ENCODE data around the gene ORC5. TPM values are rescaled to one million over a fixed set of nuclear protein-coding genes. Genes with fewer than 3 reads are reported as not detected.

The ORC5 gene
- total RNA-seq, 1 donor from 2014 or later: 19.9 TPM

DNA sequence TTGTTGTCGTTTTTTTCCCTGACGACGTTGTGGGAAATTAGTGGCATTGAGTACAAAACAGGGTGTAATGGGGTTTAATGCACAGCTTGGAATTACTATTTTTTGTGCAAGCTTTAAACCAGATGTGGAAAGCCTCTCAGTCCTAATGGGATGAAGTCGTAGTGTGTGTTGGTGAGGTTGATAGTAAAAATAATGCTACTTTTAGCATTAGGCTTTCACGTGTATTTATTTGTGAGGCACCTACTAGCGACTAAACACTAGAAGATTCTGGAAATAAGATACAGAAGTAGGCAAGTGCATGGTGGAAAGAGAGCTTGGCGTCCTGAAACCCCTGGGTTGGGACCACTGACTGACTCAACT is 588 bp upstream of the ORC5 start:
- Histone ChIP-seq H3K4me3 (peak overlapping the region; percentile 82 to 84), H3K27me3 (no peaks in the 10 kb centered on the region), H3K9me3 (no peaks in the 10 kb centered on the region), H3K27ac (peak overlapping the region; percentile 67), H3K36me3 (peaks cover 0 to 4% of the 10 kb centered on the region in 2 donors), H3K4me1 (peaks cover 25% of the 10 kb centered on the region)
- DNase-seq (ENCODE audit: extremely low spot score in 2 of 2): no peak
- intact Hi-C loops (cut with DNase I): no loop called here
- TF ChIP-seq POLR2A (IDR thresholded peaks at IDR 0.05) (no peak), POLR2AphosphoS5 (IDR thresholded peaks at IDR 0.05; ENCODE audit: insufficient read depth in 1 of 2, low read depth in 1 of 2) (no peak)
- TF ChIP-seq, protein P1, sequence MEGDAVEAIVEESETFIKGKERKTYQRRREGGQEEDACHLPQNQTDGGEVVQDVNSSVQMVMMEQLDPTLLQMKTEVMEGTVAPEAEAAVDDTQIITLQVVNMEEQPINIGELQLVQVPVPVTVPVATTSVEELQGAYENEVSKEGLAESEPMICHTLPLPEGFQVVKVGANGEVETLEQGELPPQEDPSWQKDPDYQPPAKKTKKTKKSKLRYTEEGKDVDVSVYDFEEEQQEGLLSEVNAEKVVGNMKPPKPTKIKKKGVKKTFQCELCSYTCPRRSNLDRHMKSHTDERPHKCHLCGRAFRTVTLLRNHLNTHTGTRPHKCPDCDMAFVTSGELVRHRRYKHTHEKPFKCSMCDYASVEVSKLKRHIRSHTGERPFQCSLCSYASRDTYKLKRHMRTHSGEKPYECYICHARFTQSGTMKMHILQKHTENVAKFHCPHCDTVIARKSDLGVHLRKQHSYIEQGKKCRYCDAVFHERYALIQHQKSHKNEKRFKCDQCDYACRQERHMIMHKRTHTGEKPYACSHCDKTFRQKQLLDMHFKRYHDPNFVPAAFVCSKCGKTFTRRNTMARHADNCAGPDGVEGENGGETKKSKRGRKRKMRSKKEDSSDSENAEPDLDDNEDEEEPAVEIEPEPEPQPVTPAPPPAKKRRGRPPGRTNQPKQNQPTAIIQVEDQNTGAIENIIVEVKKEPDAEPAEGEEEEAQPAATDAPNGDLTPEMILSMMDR (IDR thresholded peaks at IDR 0.05): no peak

DNA sequence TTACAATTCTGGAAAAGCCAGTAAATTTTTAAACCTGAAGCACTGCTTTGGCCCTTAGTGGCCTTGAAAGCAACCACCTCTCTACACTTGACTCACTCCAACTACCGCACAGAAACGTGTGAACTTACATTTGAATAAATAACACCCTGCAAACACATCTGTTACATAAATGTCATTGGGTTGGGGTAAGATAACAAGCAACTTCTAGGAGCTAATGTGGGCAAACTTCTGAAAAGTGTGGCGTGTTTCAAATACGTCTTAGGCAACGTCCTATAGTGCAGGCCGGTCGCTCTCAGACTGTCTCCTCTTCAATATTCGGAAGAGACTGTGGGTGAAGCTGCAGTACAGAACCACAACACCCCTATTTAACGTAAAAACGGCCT is 474 bp downstream of the ORC5 start:
- peaks cover 25% of the 10 kb centered on the region for H3K4me1 ChIP-seq
- peak overlapping the region; percentile 67 for H3K27ac ChIP-seq
- TF ChIP-seq POLR2A (IDR thresholded peaks at IDR 0.05): no peak
- no peak for TF ChIP-seq POLR2AphosphoS5 (IDR thresholded peaks at IDR 0.05; ENCODE audit: insufficient read depth in 1 of 2, low read depth in 1 of 2)
- TF ChIP-seq, protein P1 (IDR thresholded peaks at IDR 0.05): no peak
- no peaks in the 10 kb centered on the region for H3K9me3 ChIP-seq
- no peaks in the 10 kb centered on the region for H3K27me3 ChIP-seq
- peaks cover 0 to 15% of the 10 kb centered on the region in 2 donors for H3K36me3 ChIP-seq
- intact Hi-C loops (cut with DNase I): no loop called here
- peak overlapping the region; percentile 82 to 84 for H3K4me3 ChIP-seq
- no peak for DNase-seq (ENCODE audit: extremely low spot score in 2 of 2)

DNA sequence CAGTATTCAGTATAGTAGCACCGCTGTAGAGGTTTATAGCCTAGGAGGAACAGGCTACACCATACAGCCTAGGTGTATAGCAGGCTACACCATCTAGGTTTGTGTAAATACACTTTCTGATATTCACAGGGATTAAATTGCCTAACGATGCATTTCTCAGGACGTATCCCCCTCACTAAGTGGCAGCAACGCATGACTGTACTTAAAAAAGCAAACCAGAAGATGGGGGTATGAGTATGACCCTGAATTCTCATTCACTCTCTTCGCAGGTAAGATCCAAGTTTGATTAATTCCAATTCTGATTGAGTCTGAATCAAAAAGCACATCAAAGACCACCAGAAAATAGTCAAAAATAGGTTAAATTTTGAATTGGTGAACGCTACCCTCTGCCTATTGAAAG is 972 bp downstream of the ORC5 start:
- DNase-seq (ENCODE audit: extremely low spot score in 2 of 2): no peak
- H3K27ac ChIP-seq: peak overlapping the region; percentile 67
- no peak for TF ChIP-seq POLR2A (IDR thresholded peaks at IDR 0.05)
- TF ChIP-seq, protein P1 (IDR thresholded peaks at IDR 0.05): no peak
- no peak for TF ChIP-seq POLR2AphosphoS5 (IDR thresholded peaks at IDR 0.05; ENCODE audit: insufficient read depth in 1 of 2, low read depth in 1 of 2)
- H3K4me1 ChIP-seq: peaks cover 25% of the 10 kb centered on the region
- intact Hi-C loops (cut with DNase I): no loop called here
- no peaks in the 10 kb centered on the region for H3K27me3 ChIP-seq
- H3K36me3 ChIP-seq: peaks cover 0 to 20% of the 10 kb centered on the region in 2 donors
- H3K4me3 ChIP-seq: peak overlapping the region; percentile 82 to 84
- H3K9me3 ChIP-seq: no peaks in the 10 kb centered on the region

DNA sequence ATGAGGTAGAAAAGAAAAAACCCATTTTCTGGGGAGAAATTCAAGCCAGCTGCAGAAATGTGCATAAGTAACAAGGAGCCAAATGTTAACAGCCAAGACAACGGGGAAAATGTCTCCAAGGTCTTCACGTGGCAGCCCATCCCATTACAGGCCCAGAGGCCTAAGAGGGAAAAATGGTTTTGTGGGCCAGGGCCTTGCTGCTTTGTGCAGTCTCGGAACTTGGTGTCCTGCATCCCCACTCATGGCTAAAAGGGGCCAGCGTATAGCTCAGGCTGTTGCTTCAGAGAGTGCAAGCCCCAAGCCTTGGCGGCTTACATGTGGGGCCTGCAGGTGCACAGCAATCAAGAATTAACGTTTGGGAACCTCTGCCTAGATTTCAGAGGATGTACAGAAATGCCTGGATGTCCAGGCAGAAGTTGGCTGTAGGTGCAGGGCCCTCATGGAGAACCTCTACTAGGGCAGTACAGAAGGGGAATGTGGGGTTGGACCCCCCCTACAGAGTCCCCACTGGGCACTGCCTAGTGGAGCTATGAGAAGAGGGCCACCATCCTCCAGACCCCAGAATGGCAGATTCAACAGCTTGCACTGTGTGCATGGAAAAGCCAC is 9.0 kb downstream of the ORC5 start:
- H3K27ac ChIP-seq: no peak overlapping the region
- peaks cover 0 to 60% of the 10 kb centered on the region in 2 donors for H3K36me3 ChIP-seq
- H3K9me3 ChIP-seq: no peaks in the 10 kb centered on the region
- H3K4me3 ChIP-seq: no peak overlapping the region
- no peaks in the 10 kb centered on the region for H3K27me3 ChIP-seq
- TF ChIP-seq, protein P1 (IDR thresholded peaks at IDR 0.05): no peak
- TF ChIP-seq POLR2AphosphoS5 (IDR thresholded peaks at IDR 0.05; ENCODE audit: insufficient read depth in 1 of 2, low read depth in 1 of 2) (no peak), POLR2A (IDR thresholded peaks at IDR 0.05) (no peak)
- no peaks in the 10 kb centered on the region for H3K4me1 ChIP-seq
- intact Hi-C loops (cut with DNase I): no loop called here
- no peak for DNase-seq (ENCODE audit: extremely low spot score in 2 of 2)

DNA sequence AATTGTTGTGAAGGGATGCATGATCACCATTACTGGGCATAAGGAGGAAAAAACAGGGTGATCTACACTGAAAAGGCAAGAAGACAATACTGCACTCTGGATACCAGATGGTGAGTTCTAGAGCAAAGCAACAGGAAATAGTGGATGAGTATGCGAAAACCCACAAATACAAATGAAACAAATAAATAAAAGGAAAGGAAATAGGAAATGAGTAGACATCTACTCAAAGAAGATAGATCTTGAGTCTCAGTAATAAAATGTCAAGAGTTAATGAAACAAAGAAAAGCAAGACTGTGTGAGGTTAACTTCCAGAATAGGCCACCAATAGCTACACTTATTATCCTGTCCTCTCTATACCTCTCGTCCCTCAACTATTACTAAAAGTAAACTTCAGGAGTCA is 11.7 kb downstream of the ORC5 start:
- Histone ChIP-seq H3K27me3 (no peaks in the 10 kb centered on the region), H3K36me3 (peaks cover 0 to 49% of the 10 kb centered on the region in 2 donors), H3K4me1 (no peaks in the 10 kb centered on the region), H3K4me3 (no peak overlapping the region), H3K9me3 (no peaks in the 10 kb centered on the region), H3K27ac (no peak overlapping the region)
- intact Hi-C loops (cut with DNase I): no loop called here
- no peak for DNase-seq (ENCODE audit: extremely low spot score in 2 of 2)
- TF ChIP-seq, protein P1 (IDR thresholded peaks at IDR 0.05): no peak
- TF ChIP-seq POLR2A (IDR thresholded peaks at IDR 0.05): no peak
- TF ChIP-seq POLR2AphosphoS5 (IDR thresholded peaks at IDR 0.05; ENCODE audit: insufficient read depth in 1 of 2, low read depth in 1 of 2): no peak

All from vagina (tissue), 2 donors.